Prostate gland (tissue), 2 donors: Measurements from ENCODE around the gene FUT3. TPM values are rescaled to one million over a fixed set of nuclear protein-coding genes. Genes with fewer than 3 reads are reported as not detected.
A peak's percentile ranks its signal among the peaks of the same experiment; 100 is the strongest.

Experiments used
- DNase-seq: peaks from one replicate; pipeline ENCODE4 v3.0.0-alpha.2; 2019; ENCODE audit warnings: low spot score
- H3K27ac ChIP-seq, 2 donors: fragments of 200-600 bp; sonication (generic); 2 replicates each; pipeline ENCODE4 v1.5.1; 2017 to 2019
- H3K27me3 ChIP-seq: fragments of 200-600 bp; sonication (generic); replicated peaks from 2 replicates; pipeline ENCODE4 v1.5.1; 2019; ENCODE audit not compliant: insufficient read depth
- H3K36me3 ChIP-seq, 2 donors: fragments of 200-600 bp; sonication (generic); 1 replicate in 1 of 2; 2 replicates in 1 of 2; pipeline versions ENCODE4 v1.5.1 to v1.8.1; 2017 to 2019
- H3K4me1 ChIP-seq: fragments of 200-600 bp; sonication (generic); replicated peaks from 2 replicates; pipeline ENCODE4 v1.5.1; 2019
- H3K4me3 ChIP-seq, 2 donors: fragments of 200-600 bp; sonication (generic); 2 replicates each; pipeline ENCODE4 v1.5.1; 2017 to 2019
- H3K9me3 ChIP-seq: fragments of 200-600 bp; sonication (generic); 2 replicates; pipeline ENCODE4 v1.5.1; 2017
- CTCF ChIP-seq, 4 experiments: fragments of 200-600 bp in 2 of 4; fragments of 450-650 bp in 2 of 4; sonication (generic) in 2 of 4; IDR thresholded peaks; 1 replicate in 3 of 4; 2 replicates in 1 of 4; pipeline ENCODE4 v1.5.1; 2016 to 2019; ENCODE audit warnings: antibody characterized with exemption in 4 of 4, mild to moderate bottlenecking in 2 of 4, moderate library complexity in 2 of 4
- POLR2A ChIP-seq: fragments of 450-650 bp; IDR thresholded peaks from one replicate; pipeline ENCODE4 v1.6.1; 2016; ENCODE audit warnings: antibody characterized with exemption, mild to moderate bottlenecking
- POLR2AphosphoS5 ChIP-seq: sonication (generic); formaldehyde crosslinking; IDR thresholded peaks from one replicate; pipeline ENCODE4 v1.6.1; 2017; ENCODE audit warnings: antibody characterized with exemption
- WGBS: methylation state at CpG from one replicate; pipeline ENCODE4 v1.1.5; 2018; 5-methylcytosine and 5-hydroxymethylcytosine counted together
- intact Hi-C: fragments of 100-400 bp; cut with DNase I; formaldehyde crosslinking; loops from one replicate; pipeline ENCODE4 v1.14.2; 2022
- total RNA-seq, 2 donors: library from RNA; depleted of rRNA; stranded (reverse); fragments of >200 nt; gene quantifications; one replicate each; pipeline ENCODE4 v1.1.0, GENCODE V29; 2016

Gene FUT3
- total RNA-seq, 2 donors from 2014 or later: 1.4 to 2.1 TPM

GRCh38 chr19:5828661-5829566, 22.3 kb downstream of the FUT3 start:
- TF ChIP-seq POLR2AphosphoS5 (no peak), CTCF (IDR thresholded peaks at IDR 0.05) (peak in 1 of 4 experiments; percentile 5)
- Histone ChIP-seq H3K9me3 (no peaks in the 10 kb centered on the region), H3K4me1 (no peaks in the 10 kb centered on the region), H3K27ac (peak overlapping the region; percentile 49 to 68), H3K4me3 (peak overlapping the region; percentile 25 to 39), H3K36me3 (no peaks in the 10 kb centered on the region), H3K27me3 (no peaks in the 10 kb centered on the region)
- intact Hi-C loops: loop anchor here (2.0 kb wide), 2 partner anchors 24 to 64 kb away; partner anchors contain the start of gene NRTN
- DNase-seq: no peak
- 7% methylated on average over 47 of the region's 47 CpGs for WGBS

GRCh38 chr19:5827891-5828660, 23.2 kb downstream of the FUT3 start:
- Histone ChIP-seq H3K4me1 (no peaks in the 10 kb centered on the region), H3K9me3 (no peaks in the 10 kb centered on the region), H3K36me3 (no peaks in the 10 kb centered on the region), H3K27me3 (no peaks in the 10 kb centered on the region), H3K27ac (peak overlapping the region; percentile 49 to 68), H3K4me3 (peak overlapping the region; percentile 25 to 39)
- TF ChIP-seq POLR2A (peak; percentile 85), CTCF (IDR thresholded peaks at IDR 0.05) (no peak), POLR2AphosphoS5 (peak; percentile 79)
- 3% methylated on average over 64 of the region's 91 CpGs for WGBS
- peak; percentile 76 for DNase-seq
- intact Hi-C loops: loop anchor here (2.0 kb wide), 2 partner anchors 23 to 65 kb away; partner anchors contain the start of gene NRTN

- 25% methylated on average over 29 of the region's 37 CpGs for WGBS
- no peaks in the 10 kb centered on the region for H3K9me3 ChIP-seq
- H3K4me1 ChIP-seq: no peaks in the 10 kb centered on the region
- TF ChIP-seq POLR2A: no peak
- no peak for TF ChIP-seq CTCF (IDR thresholded peaks at IDR 0.05)
- TF ChIP-seq POLR2AphosphoS5: no peak
- H3K27ac ChIP-seq: peak overlapping the region in 1 of 2 donors; percentile 68
- no peaks in the 10 kb centered on the region for H3K36me3 ChIP-seq
- intact Hi-C loops: no loop called here
- no peaks in the 10 kb centered on the region for H3K27me3 ChIP-seq
- peak overlapping the region; percentile 25 to 39 for H3K4me3 ChIP-seq
- no peak for DNase-seq
Observed at GRCh38 chr19:5827342-5827890, 23.8 kb downstream of the FUT3 start.

GRCh38 chr19:5826531-5827341, 24.5 kb downstream of the FUT3 start:
- no peak overlapping the region for H3K4me3 ChIP-seq
- no peaks in the 10 kb centered on the region for H3K9me3 ChIP-seq
- no peaks in the 10 kb centered on the region for H3K27me3 ChIP-seq
- no peaks in the 10 kb centered on the region for H3K4me1 ChIP-seq
- intact Hi-C loops: no loop called here
- TF ChIP-seq POLR2A (no peak), CTCF (IDR thresholded peaks at IDR 0.05) (peak in 2 of 4 experiments; percentile 27)
- peak; percentile 59 for DNase-seq
- H3K27ac ChIP-seq: no peak overlapping the region
- no peaks in the 10 kb centered on the region for H3K36me3 ChIP-seq
- WGBS: 15% methylated on average over 24 of the region's 24 CpGs
